Neural crest cell (in vitro differentiated cells): ENCODE measurements around the gene LIN54. TPM values are rescaled to one million over a fixed set of nuclear protein-coding genes. Genes with fewer than 3 reads are reported as not detected.
A peak's percentile ranks its signal among the peaks of the same experiment; 100 is the strongest.
"Not testable (repeated sequence)": the region's sequence is repeated elsewhere in the genome, so short reads cannot be mapped to it uniquely, and the experiment has no call there.

Source experiments
- DNase-seq: peaks from one replicate; pipeline ENCODE4 v3.0.0; 2021; ENCODE audit warnings: low read depth, mixed read lengths, low spot score
- H3K27ac Mint-ChIP-seq: one replicate; pipeline ENCODE4 v1.8.0; 2021; ENCODE audit warnings: mild to moderate bottlenecking, mixed read lengths; ENCODE audit not compliant: unreplicated experiment
- H3K27me3 Mint-ChIP-seq: 2 replicates; pipeline ENCODE4 v1.8.0; 2021; ENCODE audit warnings: low read depth, mild to moderate bottlenecking, mixed read lengths
- H3K36me3 Mint-ChIP-seq: 2 replicates; pipeline ENCODE4 v1.8.0; 2021; ENCODE audit warnings: low read depth, mild to moderate bottlenecking, mixed read lengths
- H3K4me1 Mint-ChIP-seq: 2 replicates; pipeline ENCODE4 v1.8.0; 2021; ENCODE audit warnings: mixed read lengths
- H3K4me3 Mint-ChIP-seq: one replicate; pipeline ENCODE4 v1.8.0; 2021; ENCODE audit warnings: mild to moderate bottlenecking, mixed read lengths
- H3K9me3 Mint-ChIP-seq: 2 replicates; pipeline ENCODE4 v1.8.0; 2021; ENCODE audit warnings: mixed read lengths
- CTCF ChIP-seq: fragments of 200-600 bp; sonication (generic); conservative IDR thresholded peaks from 2 replicates; pipeline ENCODE4 v1.5.0; 2021; ENCODE audit warnings: antibody characterized with exemption, mild to moderate bottlenecking
- total RNA-seq: library from RNA; stranded (reverse); gene quantifications from 2 replicates; pipeline ENCODE4 v1.2.1, GENCODE V29; 2021

The LIN54 gene
- total RNA-seq, 1 donor from 2014 or later, result 20.8 TPM

GRCh38 chr4:82921795-82922194, 88.8 kb downstream of the LIN54 start:
- Mint-ChIP-seq H3K9me3 (no peaks in the 10 kb centered on the region), H3K4me3 (no peak overlapping the region), H3K27ac (peak overlapping the region; percentile 57), H3K4me1 (peaks cover 16% of the 10 kb centered on the region), H3K36me3 (no peaks in the 10 kb centered on the region), H3K27me3 (no peaks in the 10 kb centered on the region)
- no peak for DNase-seq
- no peak for TF ChIP-seq CTCF

GRCh38 chr4:82919386-82919785, 91.2 kb downstream of the LIN54 start:
- H3K36me3 Mint-ChIP-seq, result peaks cover 5% of the 10 kb centered on the region
- H3K4me1 Mint-ChIP-seq, result peaks cover 16% of the 10 kb centered on the region
- H3K27me3 Mint-ChIP-seq, result no peaks in the 10 kb centered on the region
- TF ChIP-seq CTCF, result no peak
- no peaks in the 10 kb centered on the region for H3K9me3 Mint-ChIP-seq
- H3K27ac Mint-ChIP-seq, result no peak overlapping the region
- H3K4me3 Mint-ChIP-seq, result no peak overlapping the region
- no peak for DNase-seq

- Mint-ChIP-seq H3K36me3 (peaks cover 6% of the 10 kb centered on the region), H3K4me3 (no peak overlapping the region), H3K9me3 (no peaks in the 10 kb centered on the region), H3K4me1 (peaks cover 16% of the 10 kb centered on the region), H3K27ac (no peak overlapping the region), H3K27me3 (no peaks in the 10 kb centered on the region)
- no peak for DNase-seq
- TF ChIP-seq CTCF, result no peak
These were observed 92.5 kb downstream of the LIN54 start for GRCh38 chr4:82918091-82918490.

- not testable (repeated sequence) for H3K9me3 Mint-ChIP-seq, DNase-seq, H3K27ac Mint-ChIP-seq, H3K27me3 Mint-ChIP-seq, H3K4me3 Mint-ChIP-seq
- peaks cover 12% of the 10 kb centered on the region for H3K36me3 Mint-ChIP-seq
- peaks cover 16% of the 10 kb centered on the region for H3K4me1 Mint-ChIP-seq
These were observed 96.7 kb downstream of the LIN54 start for GRCh38 chr4:82913968-82914367.

GRCh38 chr4:82913305-82913704, 97.3 kb downstream of the LIN54 start:
- H3K27ac Mint-ChIP-seq, result no peak overlapping the region
- H3K27me3 Mint-ChIP-seq, result no peaks in the 10 kb centered on the region
- no peak for TF ChIP-seq CTCF
- peaks cover 12% of the 10 kb centered on the region for H3K4me1 Mint-ChIP-seq
- no peak overlapping the region for H3K4me3 Mint-ChIP-seq
- DNase-seq, result no peak
- H3K36me3 Mint-ChIP-seq, result peaks cover 12% of the 10 kb centered on the region
- H3K9me3 Mint-ChIP-seq, result no peaks in the 10 kb centered on the region

GRCh38 chr4:82909326-82909725, 101.3 kb downstream of the LIN54 start:
- Mint-ChIP-seq H3K4me3 (no peak overlapping the region), H3K9me3 (no peaks in the 10 kb centered on the region), H3K36me3 (peaks cover 6% of the 10 kb centered on the region), H3K27me3 (no peaks in the 10 kb centered on the region), H3K27ac (no peak overlapping the region), H3K4me1 (no peaks in the 10 kb centered on the region)
- TF ChIP-seq CTCF, result no peak
- DNase-seq, result no peak
